Measurements from ENCODE around the gene CYP4F11.
"Not testable (repeated sequence)": the region's sequence is repeated elsewhere in the genome, so short reads cannot be mapped to it uniquely, and the experiment has no call there.

CYP4F11 gene

DNA sequence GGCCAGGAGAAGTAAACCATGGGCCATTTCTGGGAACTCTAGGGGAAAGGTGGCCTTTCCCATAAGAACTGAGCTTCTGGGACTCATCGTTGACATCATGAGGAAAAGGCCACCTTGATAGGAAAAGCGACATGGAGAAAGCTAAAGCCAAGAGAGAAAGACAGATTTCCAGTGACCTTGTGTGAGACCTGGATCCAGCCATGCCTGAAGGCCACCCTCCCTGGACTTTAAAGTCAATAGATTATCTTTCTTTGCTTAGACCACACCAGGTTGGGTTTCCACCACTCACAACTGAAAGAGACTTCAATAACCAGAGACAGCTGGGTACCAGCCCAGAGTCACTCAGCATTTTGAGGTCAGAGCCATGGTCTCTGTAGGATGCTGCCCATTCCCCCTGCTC, 40.0 kb downstream of the CYP4F11 start:
- Histone ChIP-seq H4K20me1 (ENCODE audit: insufficient read depth, low read length) (no peaks in the 10 kb centered on the region), H3K4me2 (ENCODE audit: insufficient read depth, low read length) (no peak overlapping the region), H2AFZ (ENCODE audit: low read depth, low read length) (no peak overlapping the region), H3K4me1 (ENCODE audit: insufficient read depth, low read length) (no peaks in the 10 kb centered on the region), H3K27me3 (ENCODE audit: insufficient read depth, low read length, poor library complexity) (no peaks in the 10 kb centered on the region), H3K9me3 (ENCODE audit: insufficient read depth, low read length, severe bottlenecking) (no peaks in the 10 kb centered on the region), H3K27ac (ENCODE audit: low read length) (no peak overlapping the region), H3K4me3 (ENCODE audit: low read depth in 1 of 2, low read length in 2 of 2) (no peak overlapping the region), H3K36me3 (ENCODE audit: insufficient read depth, low read length) (no peaks in the 10 kb centered on the region), H3K9ac (ENCODE audit: low read depth, low read length) (no peak overlapping the region), H3K79me2 (ENCODE audit: insufficient read depth, low read length) (no peaks in the 10 kb centered on the region)
- TF ChIP-seq, protein P1, sequence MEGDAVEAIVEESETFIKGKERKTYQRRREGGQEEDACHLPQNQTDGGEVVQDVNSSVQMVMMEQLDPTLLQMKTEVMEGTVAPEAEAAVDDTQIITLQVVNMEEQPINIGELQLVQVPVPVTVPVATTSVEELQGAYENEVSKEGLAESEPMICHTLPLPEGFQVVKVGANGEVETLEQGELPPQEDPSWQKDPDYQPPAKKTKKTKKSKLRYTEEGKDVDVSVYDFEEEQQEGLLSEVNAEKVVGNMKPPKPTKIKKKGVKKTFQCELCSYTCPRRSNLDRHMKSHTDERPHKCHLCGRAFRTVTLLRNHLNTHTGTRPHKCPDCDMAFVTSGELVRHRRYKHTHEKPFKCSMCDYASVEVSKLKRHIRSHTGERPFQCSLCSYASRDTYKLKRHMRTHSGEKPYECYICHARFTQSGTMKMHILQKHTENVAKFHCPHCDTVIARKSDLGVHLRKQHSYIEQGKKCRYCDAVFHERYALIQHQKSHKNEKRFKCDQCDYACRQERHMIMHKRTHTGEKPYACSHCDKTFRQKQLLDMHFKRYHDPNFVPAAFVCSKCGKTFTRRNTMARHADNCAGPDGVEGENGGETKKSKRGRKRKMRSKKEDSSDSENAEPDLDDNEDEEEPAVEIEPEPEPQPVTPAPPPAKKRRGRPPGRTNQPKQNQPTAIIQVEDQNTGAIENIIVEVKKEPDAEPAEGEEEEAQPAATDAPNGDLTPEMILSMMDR (IDR thresholded peaks at IDR 0.05; ENCODE audit: borderline replicate concordance, extremely low read depth, low read length, poor library complexity, severe bottlenecking), result no peak
- no peak for TF ChIP-seq EZH2 (IDR thresholded peaks at IDR 0.05; ENCODE audit: borderline replicate concordance, low read depth, low read length, severe bottlenecking)
- no peak for DNase-seq
- no peak for ATAC-seq (ENCODE audit: insufficient read depth, low read depth)

DNA sequence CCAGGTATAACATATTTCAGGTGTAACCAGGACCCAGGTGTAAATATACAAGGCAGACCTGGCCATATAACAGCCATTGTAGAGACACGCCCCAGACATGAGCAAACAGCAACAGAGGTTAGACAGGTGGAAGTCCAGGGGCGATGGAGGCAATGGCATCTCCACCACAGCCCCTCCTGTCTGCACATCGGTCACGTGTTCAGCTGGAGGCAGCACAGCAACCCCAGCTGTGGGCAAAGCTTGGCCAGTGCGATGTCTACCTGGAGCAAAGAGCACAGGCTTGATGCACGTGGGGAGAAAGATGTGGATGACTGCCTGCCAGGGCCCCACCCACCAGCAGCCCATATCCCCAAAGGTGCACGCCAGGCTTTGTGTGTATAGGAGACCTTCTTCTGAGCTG, 40.9 kb downstream of the CYP4F11 start:
- no peak overlapping the region for H3K9ac ChIP-seq (ENCODE audit: low read depth, low read length)
- no peaks in the 10 kb centered on the region for H3K9me3 ChIP-seq (ENCODE audit: insufficient read depth, low read length, severe bottlenecking)
- H3K36me3 ChIP-seq (ENCODE audit: insufficient read depth, low read length), result no peaks in the 10 kb centered on the region
- H2AFZ ChIP-seq (ENCODE audit: low read depth, low read length), result no peak overlapping the region
- no peaks in the 10 kb centered on the region for H4K20me1 ChIP-seq (ENCODE audit: insufficient read depth, low read length)
- no peaks in the 10 kb centered on the region for H3K4me1 ChIP-seq (ENCODE audit: insufficient read depth, low read length)
- H3K27ac ChIP-seq (ENCODE audit: low read length), result no peak overlapping the region
- no peaks in the 10 kb centered on the region for H3K27me3 ChIP-seq (ENCODE audit: insufficient read depth, low read length, poor library complexity)
- H3K79me2 ChIP-seq (ENCODE audit: insufficient read depth, low read length), result no peaks in the 10 kb centered on the region
- H3K4me3 ChIP-seq (ENCODE audit: low read depth in 1 of 2, low read length in 2 of 2), result no peak overlapping the region
- DNase-seq (no peak), ATAC-seq (ENCODE audit: insufficient read depth, low read depth) (no peak)
- TF ChIP-seq, protein P1 (IDR thresholded peaks at IDR 0.05; ENCODE audit: borderline replicate concordance, extremely low read depth, low read length, poor library complexity, severe bottlenecking), result no peak
- TF ChIP-seq EZH2 (IDR thresholded peaks at IDR 0.05; ENCODE audit: borderline replicate concordance, low read depth, low read length, severe bottlenecking), result no peak
- no peak overlapping the region for H3K4me2 ChIP-seq (ENCODE audit: insufficient read depth, low read length)

DNA sequence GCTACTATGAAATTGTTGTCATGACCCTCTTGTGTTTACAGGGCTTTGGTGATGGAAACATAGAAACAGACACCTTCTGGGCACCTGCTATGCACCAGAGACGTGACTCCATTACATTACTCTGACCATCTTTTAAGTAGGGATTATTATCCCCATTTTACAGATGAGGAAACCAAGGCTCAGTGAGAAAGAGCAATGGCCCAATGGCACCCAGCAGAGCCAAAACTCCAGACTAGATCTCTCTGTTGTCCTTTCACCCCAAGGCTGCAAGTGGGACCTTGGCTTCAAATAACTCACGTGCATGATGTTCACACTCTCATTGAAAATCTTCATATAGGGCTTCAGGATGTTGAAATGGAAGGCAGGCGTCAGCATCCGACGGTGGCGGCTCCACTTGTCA, 42.3 kb downstream of the CYP4F11 start:
- no peak overlapping the region for H3K4me3 ChIP-seq (ENCODE audit: low read depth in 1 of 2, low read length in 2 of 2)
- DNase-seq, result no peak
- no peak for ATAC-seq (ENCODE audit: insufficient read depth, low read depth)
- H3K27ac ChIP-seq (ENCODE audit: low read length), result no peak overlapping the region
- no peak overlapping the region for H3K4me2 ChIP-seq (ENCODE audit: insufficient read depth, low read length)
- H4K20me1 ChIP-seq (ENCODE audit: insufficient read depth, low read length), result no peaks in the 10 kb centered on the region
- H3K27me3 ChIP-seq (ENCODE audit: insufficient read depth, low read length, poor library complexity), result no peaks in the 10 kb centered on the region
- H3K9me3 ChIP-seq (ENCODE audit: insufficient read depth, low read length, severe bottlenecking), result no peaks in the 10 kb centered on the region
- no peak overlapping the region for H3K9ac ChIP-seq (ENCODE audit: low read depth, low read length)
- H3K36me3 ChIP-seq (ENCODE audit: insufficient read depth, low read length), result no peaks in the 10 kb centered on the region
- no peak for TF ChIP-seq EZH2 (IDR thresholded peaks at IDR 0.05; ENCODE audit: borderline replicate concordance, low read depth, low read length, severe bottlenecking)
- TF ChIP-seq, protein P1 (IDR thresholded peaks at IDR 0.05; ENCODE audit: borderline replicate concordance, extremely low read depth, low read length, poor library complexity, severe bottlenecking), result no peak
- no peaks in the 10 kb centered on the region for H3K79me2 ChIP-seq (ENCODE audit: insufficient read depth, low read length)
- no peaks in the 10 kb centered on the region for H3K4me1 ChIP-seq (ENCODE audit: insufficient read depth, low read length)
- no peak overlapping the region for H2AFZ ChIP-seq (ENCODE audit: low read depth, low read length)

DNA sequence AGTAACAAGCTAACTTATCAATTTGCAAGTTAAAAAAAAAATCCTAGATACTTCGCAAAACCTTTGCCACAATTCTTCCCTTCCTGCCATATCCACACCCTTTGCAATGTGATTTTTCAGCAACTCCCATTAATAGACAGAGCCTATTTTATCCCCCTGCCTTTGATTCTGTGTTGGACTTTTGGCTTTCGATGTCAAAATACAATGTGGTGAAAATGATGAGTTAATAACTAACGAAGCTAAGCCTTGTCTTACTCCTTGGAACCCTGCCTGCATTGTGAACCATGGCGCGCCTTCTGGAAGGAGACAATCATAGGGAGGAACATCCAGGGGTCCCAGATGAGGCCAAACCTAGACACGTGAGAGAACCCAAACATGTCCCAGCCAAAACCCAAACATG, 42.9 kb downstream of the CYP4F11 start:
- H3K27me3 ChIP-seq (ENCODE audit: insufficient read depth, low read length, poor library complexity), result no peaks in the 10 kb centered on the region
- H4K20me1 ChIP-seq (ENCODE audit: insufficient read depth, low read length), result no peaks in the 10 kb centered on the region
- H3K4me2 ChIP-seq (ENCODE audit: insufficient read depth, low read length), result no peak overlapping the region
- no peak overlapping the region for H2AFZ ChIP-seq (ENCODE audit: low read depth, low read length)
- H3K4me1 ChIP-seq (ENCODE audit: insufficient read depth, low read length), result no peaks in the 10 kb centered on the region
- H3K79me2 ChIP-seq (ENCODE audit: insufficient read depth, low read length), result no peaks in the 10 kb centered on the region
- H3K4me3 ChIP-seq (ENCODE audit: low read depth in 1 of 2, low read length in 2 of 2), result no peak overlapping the region
- H3K9ac ChIP-seq (ENCODE audit: low read depth, low read length), result no peak overlapping the region
- TF ChIP-seq EZH2 (IDR thresholded peaks at IDR 0.05; ENCODE audit: borderline replicate concordance, low read depth, low read length, severe bottlenecking), result no peak
- TF ChIP-seq, protein P1 (IDR thresholded peaks at IDR 0.05; ENCODE audit: borderline replicate concordance, extremely low read depth, low read length, poor library complexity, severe bottlenecking), result no peak
- no peaks in the 10 kb centered on the region for H3K36me3 ChIP-seq (ENCODE audit: insufficient read depth, low read length)
- ATAC-seq (ENCODE audit: insufficient read depth, low read depth) (no peak), DNase-seq (no peak)
- H3K27ac ChIP-seq (ENCODE audit: low read length), result no peak overlapping the region
- no peaks in the 10 kb centered on the region for H3K9me3 ChIP-seq (ENCODE audit: insufficient read depth, low read length, severe bottlenecking)

DNA sequence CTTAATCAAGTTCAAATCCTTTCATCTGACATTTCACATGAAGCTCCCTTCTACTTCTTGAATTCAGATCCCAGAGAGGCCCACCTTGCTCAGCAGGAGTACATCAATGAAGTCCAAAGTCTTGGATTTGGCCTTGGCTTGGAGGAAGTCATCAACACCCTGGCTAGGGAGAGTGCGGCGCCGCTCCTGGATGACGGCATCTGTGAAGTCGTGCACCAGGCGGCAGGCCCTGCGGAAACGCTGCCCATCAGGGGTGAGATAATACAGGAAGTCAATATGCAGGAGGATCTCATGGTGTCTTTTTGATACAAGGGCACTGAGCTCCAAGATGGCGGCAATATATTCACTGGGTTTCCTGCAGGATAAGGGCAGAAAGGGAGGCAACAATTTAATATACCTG, 45.0 kb downstream of the CYP4F11 start:
- not testable (repeated sequence) for H2AFZ ChIP-seq (ENCODE audit: low read depth, low read length); H3K4me3 ChIP-seq (ENCODE audit: low read depth in 1 of 2, low read length in 2 of 2); H3K4me1 ChIP-seq (ENCODE audit: insufficient read depth, low read length); H3K79me2 ChIP-seq (ENCODE audit: insufficient read depth, low read length); DNase-seq; H3K4me2 ChIP-seq (ENCODE audit: insufficient read depth, low read length); H3K9ac ChIP-seq (ENCODE audit: low read depth, low read length); H3K27me3 ChIP-seq (ENCODE audit: insufficient read depth, low read length, poor library complexity); H3K27ac ChIP-seq (ENCODE audit: low read length); H3K9me3 ChIP-seq (ENCODE audit: insufficient read depth, low read length, severe bottlenecking); ATAC-seq (ENCODE audit: insufficient read depth, low read depth); H3K36me3 ChIP-seq (ENCODE audit: insufficient read depth, low read length); H4K20me1 ChIP-seq (ENCODE audit: insufficient read depth, low read length)

All from DND-41 (cell line).